Neural progenitor cell (in vitro differentiated cells): ENCODE results near the gene SLC23A1.

Experiments used
- EZH2 ChIP-seq: fragments of 200-600 bp; sonication (generic); IDR thresholded peaks from 2 replicates; pipeline ENCODE4 v1.6.1; 2017; ENCODE audit warnings: antibody characterized with exemption, mild to moderate bottlenecking, moderate library complexity
- EZH2phosphoT487 ChIP-seq: fragments of 200-600 bp; sonication (generic); IDR thresholded peaks from 2 replicates; pipeline ENCODE4 v1.6.1; 2017; ENCODE audit warnings: antibody characterized with exemption
- TF ChIP-seq, protein P1 (sequence below): fragments of 200-600 bp; sonication (generic); IDR thresholded peaks from 2 replicates; pipeline ENCODE4 v1.5.1; 2017; ENCODE audit warnings: antibody characterized with exemption, mild to moderate bottlenecking

- TF ChIP-seq, protein P1, sequence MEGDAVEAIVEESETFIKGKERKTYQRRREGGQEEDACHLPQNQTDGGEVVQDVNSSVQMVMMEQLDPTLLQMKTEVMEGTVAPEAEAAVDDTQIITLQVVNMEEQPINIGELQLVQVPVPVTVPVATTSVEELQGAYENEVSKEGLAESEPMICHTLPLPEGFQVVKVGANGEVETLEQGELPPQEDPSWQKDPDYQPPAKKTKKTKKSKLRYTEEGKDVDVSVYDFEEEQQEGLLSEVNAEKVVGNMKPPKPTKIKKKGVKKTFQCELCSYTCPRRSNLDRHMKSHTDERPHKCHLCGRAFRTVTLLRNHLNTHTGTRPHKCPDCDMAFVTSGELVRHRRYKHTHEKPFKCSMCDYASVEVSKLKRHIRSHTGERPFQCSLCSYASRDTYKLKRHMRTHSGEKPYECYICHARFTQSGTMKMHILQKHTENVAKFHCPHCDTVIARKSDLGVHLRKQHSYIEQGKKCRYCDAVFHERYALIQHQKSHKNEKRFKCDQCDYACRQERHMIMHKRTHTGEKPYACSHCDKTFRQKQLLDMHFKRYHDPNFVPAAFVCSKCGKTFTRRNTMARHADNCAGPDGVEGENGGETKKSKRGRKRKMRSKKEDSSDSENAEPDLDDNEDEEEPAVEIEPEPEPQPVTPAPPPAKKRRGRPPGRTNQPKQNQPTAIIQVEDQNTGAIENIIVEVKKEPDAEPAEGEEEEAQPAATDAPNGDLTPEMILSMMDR: no peak
- peak; percentile 69 for TF ChIP-seq EZH2phosphoT487
- no peak for TF ChIP-seq EZH2
These were observed 36.4 kb upstream of the SLC23A1 start for GRCh38 chr5:139419226-139420192.
